Ovary (tissue), 3 donors: ENCODE measurements around the gene NIPAL4.

Experiments used
- CTCF ChIP-seq, 3 donors: fragments of 450-650 bp in 2 of 3; fragments of 200-600 bp in 1 of 3; IDR thresholded peaks; one replicate each; pipeline versions ENCODE4 v1.5.1 to v1.8.0; 2016 to 2022; ENCODE audit warnings: antibody characterized with exemption in 3 of 3, mild to moderate bottlenecking in 1 of 3
- EP300 ChIP-seq: sonication (generic); formaldehyde crosslinking; IDR thresholded peaks from one replicate; pipeline ENCODE4 v1.6.1; 2017; ENCODE audit warnings: antibody characterized with exemption
- donor health status: DM: no; HTN: no; CAD: no.

GRCh38 chr5:157486861-157487260 is 26.8 kb downstream of the NIPAL4 start:
- TF ChIP-seq EP300 (no peak), CTCF (IDR thresholded peaks at IDR 0.05) (no peak)
